ENCODE measurements around the gene GPR141.

Gene GPR141

GRCh38 chr7:37784015-37784414 lies 100.4 kb downstream of the GPR141 start:
- DNase-seq (ENCODE audit: low spot score) = no peak

- no peak for DNase-seq (ENCODE audit: low spot score)
These were observed 103.4 kb downstream of the GPR141 start for GRCh38 chr7:37786741-37787569.
